Right kidney (tissue), 1 donor: Measurements from ENCODE around the gene MCFD2.
"Not testable (repeated sequence)": the region's sequence is repeated elsewhere in the genome, so short reads cannot be mapped to it uniquely, and the experiment has no call there.

Source experiments
- DNase-seq: peaks from one replicate; pipeline ENCODE4 v3.0.0-alpha.2; 2016

Gene MCFD2

GRCh38 chr2:46939626-46940359 lies 24.2 kb upstream of the MCFD2 start:
- DNase-seq, result no peak

GRCh38 chr2:46937471-46937901 lies 21.9 kb upstream of the MCFD2 start:
- DNase-seq, result no peak

DNA sequence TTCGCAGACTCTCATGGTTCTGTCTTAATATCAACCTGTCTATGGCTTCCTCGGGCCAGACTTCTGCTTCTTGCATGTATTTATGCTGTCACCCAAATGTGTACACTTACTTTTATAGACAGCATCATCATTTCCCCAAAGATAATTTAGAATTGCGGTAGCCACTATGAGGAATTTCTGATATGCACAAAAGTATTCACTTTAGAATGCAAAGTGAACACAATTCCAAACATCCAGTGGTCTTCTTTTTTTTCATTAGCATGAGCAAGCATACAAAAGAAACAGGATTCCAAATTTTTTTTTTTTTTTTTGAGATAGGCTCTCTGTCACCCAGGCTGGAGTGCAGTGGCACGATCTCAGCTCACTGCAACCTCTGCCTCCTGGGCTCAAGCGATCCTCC lies 21.0 kb upstream of the MCFD2 start:
- DNase-seq, result no peak

DNA sequence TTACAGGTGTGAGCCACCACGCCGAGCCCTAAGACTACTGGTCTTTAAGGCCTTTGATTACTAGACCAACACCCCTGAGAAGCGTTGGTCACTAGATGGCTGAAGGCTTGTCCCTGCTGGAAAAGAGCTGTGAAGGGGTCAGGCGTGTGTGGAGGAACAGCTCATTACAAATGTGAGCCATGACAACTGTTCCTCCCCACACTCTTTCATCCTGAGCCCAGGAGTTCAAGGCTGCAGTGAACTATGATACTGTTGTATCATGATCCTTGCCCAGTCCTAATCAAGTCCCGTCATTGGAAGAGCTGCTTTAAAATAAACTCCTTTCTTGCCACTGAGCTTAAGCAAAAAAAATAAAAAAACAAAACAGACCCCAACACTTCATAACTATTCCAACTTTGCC lies 19.5 kb upstream of the MCFD2 start:
- no peak for DNase-seq

GRCh38 chr2:46929612-46930011 lies 14.0 kb upstream of the MCFD2 start:
- no peak for DNase-seq

GRCh38 chr2:46926863-46927262 lies 11.3 kb upstream of the MCFD2 start:
- no peak for DNase-seq

DNA sequence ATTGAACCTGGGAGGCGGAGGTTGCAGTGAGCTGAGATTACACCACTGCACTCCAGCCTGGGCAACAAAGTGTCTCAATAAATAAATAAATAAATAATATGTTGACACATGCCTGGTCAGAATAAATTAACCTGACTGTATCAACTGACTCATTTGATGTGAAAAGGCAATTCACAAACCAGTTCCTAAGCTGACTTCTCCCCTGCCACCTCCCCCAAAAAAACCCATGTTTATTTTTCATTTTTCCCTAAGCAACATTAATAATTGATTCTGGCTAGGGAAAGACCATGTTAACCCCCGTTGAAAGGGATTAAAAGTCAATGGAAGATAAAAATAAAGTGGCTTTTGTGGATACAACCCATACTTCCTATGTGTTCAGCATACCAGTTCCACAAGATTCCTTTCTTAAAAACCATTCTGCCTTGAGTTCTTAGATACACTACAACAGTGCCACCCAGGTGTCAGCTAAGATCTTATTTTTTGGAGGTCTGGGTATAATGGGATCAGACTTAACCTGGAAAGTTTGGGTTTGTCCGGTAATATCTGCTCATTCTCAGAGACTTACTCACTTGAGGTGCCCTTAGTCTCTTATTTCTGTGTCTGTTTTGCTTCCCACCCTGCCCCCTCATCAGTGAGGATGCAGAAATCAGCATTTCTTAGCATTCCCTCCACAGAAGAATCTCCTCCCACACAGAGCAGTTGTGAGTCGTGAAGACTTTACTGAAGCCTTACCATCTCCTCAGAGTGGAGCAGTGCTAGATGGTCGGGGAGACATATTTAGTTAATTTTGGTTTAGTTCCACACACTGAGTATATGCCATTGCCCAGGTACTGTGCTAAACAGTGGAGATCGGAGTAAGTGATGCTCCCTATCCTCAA lies 10.1 kb upstream of the MCFD2 start:
- DNase-seq, result no peak

DNA sequence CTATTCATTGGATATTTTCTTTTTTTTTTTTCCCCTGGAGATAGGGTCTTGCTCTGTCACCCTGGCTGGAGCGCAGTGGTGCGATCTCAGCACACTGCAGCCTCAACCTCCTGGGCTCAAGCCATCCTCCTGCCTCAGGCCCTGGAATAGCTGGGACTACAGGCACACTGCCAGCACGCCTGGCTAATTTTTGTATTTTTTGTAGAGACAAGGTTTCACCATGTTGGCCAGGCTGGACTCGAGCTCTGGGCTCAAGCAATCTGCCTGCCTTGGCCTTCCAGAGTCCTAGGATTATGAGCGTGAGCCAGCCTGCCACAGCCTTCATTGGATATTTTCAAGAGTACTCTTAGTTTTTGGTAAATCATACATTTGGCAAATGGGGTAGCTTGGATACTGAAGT lies 9.0 kb upstream of the MCFD2 start:
- no peak for DNase-seq

GRCh38 chr2:46924038-46924437 lies 8.4 kb upstream of the MCFD2 start:
- no peak for DNase-seq

- no peak for DNase-seq
Observed at GRCh38 chr2:46923041-46923528, 7.5 kb upstream of the MCFD2 start.

DNA sequence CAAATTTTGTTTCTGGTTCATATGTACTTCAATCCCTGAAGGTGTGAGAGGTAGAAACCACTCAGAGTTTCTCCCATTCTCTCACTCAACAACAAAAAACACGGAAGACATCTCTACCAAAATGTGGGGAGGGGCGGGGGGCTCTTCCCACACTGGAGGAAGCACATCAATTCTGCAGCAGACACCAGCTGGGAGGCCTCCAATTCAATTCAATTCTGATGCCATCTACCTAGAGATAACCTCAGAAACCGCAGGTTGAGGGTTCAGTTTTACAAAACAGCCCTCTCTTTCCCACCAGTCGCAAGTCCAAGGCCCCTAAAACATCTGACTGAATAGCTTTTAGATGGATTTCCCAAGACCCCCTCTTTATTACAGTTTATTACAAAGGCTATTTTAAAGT lies 7.0 kb upstream of the MCFD2 start:
- no peak for DNase-seq

DNA sequence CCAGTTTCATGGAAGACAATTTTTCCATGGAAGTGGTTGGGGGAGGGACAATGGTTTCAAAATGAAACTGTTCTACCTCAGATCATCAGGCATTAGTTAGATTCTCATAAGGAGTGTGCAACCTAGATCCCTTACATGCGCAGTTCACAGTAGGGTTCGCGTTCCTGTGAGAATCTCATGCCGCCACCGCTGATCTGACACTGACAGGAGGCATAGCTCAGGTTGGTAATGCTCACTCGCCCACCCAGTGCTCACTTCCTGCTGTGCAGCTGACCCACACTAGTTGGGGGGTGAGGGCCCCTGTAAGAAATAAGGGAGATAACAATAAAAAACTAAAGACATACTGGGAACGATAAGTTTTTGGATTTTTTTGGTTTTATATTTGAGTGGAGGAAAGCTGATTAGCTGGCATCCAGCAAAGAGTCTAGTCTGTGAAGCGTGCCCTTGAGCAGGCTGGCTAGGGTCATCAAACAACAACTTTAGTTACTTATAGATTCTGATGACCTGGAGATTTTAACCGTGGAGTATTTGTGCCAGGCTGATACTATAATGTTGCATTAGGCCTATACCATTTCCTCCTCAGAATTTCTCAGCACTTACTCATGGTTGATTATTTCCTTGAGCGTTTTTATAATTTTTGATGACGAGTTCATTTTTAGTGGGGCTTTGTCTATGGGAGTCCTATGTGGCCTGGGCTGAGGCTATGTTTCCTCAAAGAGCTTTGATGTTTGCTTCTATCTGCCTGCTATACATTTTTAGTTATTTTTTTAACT lies 6.3 kb upstream of the MCFD2 start:
- no peak for DNase-seq

DNA sequence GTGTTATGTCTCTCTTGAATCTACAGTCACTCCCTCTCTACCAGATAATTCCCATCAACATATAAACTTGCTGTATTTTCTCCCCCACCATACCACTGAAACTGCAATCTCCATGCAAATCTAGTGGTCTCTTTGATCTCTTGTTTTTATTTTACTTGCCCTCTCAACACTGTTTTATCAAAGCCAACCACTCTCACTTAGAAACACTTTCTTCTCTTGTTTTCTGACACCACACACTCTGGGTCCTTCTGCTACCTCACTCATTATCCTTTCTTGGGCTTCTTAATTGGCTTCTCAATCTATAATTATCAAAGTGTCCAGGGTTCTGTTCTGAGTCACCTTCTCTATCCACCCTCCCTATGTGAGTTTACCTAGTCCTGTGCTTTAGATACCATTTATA lies 2.0 kb upstream of the MCFD2 start:
- no peak for DNase-seq

DNA sequence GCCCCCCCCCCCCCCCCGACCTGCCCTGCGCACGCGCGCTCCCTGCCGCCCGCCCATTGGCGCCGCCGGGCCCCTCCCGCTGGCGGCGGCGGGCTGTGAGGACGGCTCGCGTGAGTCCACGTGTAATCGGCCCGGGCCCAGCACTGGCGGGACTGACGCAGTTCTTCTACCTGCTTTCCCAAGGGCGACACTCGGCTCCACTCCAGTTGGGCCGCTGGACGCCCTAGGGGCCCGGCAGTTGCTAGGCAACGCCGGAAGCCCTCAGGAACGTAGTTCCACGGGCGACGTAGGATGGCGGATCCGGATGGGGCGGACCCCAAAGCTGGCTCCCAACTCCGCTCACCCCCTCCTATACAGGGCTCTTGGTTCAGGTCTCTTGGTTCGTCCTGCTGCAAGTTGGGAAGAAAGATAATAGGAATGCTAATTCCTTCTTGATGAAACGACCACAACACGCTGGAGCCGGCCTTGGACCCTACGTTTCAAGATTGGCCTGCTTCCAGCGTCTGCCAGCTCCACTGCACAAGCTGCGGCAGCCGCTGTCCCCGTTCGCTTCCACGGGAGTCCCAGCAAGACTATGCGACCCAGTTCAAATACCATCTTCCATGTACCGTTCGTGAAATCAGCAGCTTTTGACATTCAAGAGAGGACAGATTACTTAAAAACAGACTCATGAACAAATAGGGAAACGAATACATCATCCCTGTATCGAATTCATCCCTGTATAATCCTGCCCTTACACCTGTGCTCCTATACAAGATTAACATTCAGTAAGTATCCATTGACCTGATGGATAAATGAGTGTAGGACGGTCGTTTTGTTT lies 415 bp upstream of the MCFD2 start:
- DNase-seq, result peak; percentile 99

DNA sequence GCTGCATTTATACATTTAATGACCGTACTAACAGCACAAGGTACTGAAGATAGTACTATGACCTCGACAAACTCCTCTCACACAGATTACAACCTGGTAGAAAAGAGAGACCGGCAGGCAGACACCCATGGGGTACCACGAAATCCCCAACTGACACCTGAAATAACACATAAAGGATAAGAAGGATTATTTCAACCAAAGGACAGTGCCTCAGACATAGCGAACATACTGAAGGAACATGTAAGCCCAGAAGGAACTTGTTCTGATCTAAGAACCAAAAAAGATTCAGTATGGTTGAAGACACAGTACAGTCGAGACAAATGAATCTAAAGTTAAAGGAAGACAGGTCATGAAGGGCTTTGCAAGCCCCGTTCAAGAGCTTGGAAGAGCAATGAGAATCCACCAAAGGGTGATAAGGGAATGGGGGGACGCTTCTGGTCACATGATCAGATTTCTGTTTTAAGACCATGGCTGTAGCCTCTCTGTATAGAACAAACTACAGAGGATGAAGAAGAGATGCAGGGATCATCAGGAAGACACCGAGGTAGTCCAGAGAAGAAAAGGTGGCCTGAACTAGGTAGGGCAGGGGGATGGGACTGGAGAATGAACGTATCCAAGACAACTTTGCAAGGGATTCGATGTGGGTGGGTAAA lies 902 bp downstream of the MCFD2 start:
- DNase-seq, result no peak

DNA sequence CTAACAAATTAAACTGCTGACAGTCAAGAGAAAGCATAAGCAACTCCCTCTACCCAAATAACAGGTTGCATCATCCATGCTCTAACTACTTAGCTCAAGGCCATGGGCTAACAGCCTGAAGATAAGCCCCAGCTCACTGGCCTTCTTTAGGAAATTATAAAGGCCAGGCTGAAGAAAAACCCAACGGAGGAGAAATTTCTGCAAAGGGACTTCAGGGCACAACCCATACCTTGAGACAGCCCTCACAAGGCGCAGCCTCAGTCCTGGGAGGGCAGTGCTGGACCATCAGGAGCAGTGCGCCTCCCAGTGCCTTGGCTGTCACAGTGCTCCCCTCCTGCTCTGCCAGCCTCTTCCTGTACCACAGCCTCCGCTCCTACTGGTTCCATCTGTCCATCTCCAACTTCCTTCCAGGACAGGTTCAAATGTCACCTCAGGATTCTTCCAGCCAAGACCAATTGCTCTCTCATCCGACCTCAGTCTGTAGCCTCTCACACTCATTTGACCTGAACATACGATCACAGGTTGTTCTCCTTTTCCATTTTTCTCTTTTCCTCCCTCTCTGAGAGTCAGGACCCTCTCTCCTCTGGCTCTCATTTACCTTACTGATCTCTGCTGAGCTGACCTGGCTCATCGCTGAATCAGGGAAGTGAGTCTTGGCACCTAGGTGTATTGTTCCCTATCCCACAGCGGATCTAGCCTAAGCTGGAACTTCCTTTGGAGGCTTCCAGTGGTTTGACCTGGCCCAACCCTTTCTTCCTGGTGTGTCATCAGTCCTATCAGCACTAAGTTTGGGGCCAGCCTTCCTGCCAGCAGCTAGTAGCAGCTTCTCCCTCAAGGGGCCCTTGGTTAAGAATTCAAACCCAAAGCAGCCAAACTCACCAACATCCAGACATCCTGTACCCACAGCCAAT lies 1.9 kb downstream of the MCFD2 start:
- no peak for DNase-seq

DNA sequence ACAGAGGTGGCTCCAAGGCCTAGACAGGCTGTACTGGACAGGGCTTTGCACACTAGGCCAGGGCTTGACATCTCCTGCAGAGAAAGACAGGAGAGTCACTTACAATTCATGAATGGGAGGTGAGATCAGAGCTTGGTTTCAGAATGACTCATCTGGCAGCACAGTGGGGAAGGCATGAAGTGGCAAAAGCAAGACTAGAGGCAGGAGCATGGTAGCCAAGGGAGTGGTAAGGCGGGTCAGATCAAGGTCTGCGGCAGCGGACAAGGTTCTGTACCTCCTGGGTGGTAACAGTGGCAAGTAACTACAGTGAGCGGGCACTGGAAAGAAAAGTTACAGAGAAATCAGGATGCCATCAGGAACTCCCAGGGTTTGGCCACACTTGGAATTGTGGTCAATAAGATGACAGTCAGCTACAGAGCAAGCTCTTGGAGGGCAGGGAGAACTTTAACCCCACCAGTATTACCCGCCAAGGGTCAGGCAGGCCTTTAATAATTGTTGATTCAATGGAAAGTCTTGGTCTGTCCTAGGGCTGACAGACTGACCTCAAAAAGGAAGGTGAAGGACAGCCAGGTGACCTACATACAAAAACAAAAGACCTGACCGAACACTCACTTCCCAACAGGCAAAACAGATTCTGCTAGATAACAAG lies 5.7 kb downstream of the MCFD2 start:
- no peak for DNase-seq

GRCh38 chr2:46909150-46909549 lies 6.5 kb downstream of the MCFD2 start:
- DNase-seq, result no peak

GRCh38 chr2:46904908-46905678 lies 10.5 kb downstream of the MCFD2 start:
- not testable (repeated sequence) for DNase-seq
